ENCODE results near the gene NAT16.
"Not testable (repeated sequence)": the region's sequence is repeated elsewhere in the genome, so short reads cannot be mapped to it uniquely, and the experiment has no call there.

The NAT16 gene

DNA sequence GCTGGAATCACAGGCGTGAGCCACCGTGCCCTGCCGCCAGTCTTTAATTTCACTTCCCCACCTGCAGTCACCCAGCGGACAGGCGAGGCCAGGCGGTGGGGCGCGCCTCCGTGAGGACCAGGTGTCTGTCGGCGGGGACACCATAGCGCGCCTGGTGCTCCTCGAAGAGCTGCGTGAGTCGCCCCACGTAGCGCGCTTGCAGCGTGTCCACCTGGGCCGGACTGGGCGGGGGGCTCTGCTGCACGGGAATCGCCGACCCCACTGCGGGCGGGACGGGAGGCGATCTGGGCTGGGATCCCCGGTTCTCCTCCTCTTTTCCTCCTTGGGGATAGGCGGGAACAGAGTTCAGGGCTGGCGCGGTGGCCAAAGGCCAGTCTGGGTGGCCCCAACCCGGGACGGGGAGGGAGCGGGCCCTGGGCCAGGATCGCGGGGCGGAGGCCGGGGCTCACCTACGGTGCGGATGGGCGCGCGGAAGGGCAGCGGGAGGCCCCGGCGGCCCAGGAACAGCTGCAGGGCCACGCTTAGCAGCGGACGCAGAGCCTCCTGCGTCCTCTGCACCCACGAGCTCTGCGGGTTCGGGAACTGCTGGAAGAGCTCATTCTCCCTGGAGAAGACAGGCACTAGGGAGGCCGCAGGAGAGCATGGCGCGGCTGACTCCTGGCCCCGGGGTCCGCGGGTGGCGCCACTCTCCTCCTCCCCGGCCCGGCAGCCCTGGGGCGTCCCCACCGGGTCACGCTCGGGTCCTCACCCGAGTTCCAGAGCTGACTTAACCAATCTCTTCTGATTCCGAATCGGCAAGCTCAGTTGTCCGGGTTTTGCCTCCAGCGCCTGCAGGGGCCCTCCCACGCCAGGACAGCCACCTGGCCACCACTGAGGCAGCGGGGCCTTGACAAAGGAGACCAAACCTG, 21.9 kb upstream of the NAT16 start:
- no peak for DNase-seq

DNA sequence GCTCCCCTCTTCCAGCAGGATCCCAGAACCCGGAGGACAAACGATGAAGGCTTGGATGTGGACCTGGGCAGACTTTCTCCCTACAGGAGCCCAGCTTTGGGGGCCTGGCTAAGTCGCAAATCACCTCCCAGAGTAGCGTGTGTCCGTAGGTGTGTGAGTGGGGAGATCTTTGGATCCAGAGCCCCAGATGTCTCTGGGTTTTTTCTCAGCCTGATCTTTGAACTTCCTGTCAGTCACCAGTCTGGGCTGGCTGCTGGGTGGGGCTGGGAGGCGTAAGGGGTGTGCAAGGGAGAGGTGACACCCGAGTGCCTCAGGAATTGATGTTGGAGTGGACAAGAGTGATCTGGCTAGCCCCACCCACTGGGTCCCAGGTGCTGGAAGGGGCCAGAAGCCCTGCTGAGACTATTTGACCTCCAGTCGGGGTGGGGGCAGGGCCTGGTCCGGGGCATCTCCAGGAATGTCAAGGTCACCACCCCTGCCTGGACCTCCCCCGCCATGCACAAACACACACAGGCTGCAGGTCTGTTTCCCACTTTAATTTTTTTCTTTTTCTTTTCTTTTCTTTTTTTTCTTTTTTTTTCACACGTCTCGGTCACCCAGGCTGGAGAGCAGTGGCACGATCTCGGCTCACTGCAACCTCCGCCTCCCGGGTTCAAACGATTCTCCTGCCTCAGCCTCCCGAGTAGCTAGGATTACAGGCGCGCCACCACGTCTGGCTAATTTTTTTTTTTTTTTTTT, 20.9 kb upstream of the NAT16 start, which contains the start of gene MOGAT3:
TSS of gene MOGAT3 (minus strand) at position 175 of the 738 bp plus-strand sequence. CDS start 182 bp downstream, outside the sequence.
- no peak for DNase-seq

DNA sequence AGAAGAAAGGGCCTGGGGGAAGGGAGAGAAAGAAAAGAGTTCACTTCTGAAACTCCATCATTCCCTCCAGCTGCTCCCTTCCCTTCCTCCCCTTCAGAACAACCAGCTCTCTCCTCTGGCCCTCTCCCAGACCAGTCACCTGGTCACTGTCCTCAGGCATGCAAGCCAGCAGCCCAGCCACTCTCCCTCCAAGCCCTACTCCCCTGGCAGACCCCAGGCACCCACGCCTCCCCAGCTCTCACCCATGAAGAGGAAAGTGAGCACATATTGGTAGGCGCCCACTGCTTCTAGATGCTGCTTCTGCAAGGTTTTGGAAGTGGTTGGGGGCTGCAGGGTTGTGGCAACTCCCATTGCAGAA, 20.4 kb upstream of the NAT16 start:
- DNase-seq: no peak

DNA sequence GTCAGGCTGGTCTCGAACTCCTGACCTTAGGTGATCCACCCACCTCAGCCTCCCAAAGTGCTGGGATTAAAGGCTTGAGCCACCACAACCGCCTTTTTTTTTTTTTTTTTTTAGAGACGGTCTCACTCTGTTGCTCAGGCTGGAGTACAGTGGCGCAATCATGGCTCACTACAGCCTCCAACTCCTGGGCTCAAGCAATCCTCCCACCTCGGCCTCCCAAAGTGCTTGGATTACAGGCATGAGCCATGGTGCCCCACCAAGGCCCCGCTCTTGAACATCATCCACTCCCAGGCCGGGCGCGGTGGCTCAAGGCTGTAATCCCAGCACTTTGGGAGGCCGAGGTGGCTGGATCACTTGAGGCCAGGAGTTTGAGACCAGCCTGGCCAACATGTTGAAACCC, 19.4 kb upstream of the NAT16 start:
- not testable (repeated sequence) for DNase-seq

DNA sequence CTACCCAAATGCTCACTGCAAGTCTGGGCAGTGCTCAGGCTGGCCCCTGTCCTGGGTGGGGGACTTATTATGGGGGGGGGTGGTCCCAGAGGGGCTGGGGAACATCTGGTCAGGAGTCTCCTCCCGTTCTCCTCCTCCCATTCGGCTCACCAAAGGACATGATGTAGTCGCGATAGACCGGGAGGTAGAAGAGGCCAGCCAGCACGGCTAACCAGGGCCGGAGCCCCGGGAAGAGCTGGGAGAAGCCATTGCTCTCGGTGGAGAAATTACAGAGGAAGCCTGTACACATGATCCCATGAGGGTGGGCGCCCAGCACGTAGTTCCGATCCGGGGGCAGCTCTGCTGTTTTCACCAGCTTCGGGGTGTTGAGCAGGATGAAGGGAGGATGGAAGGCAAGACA, 18.4 kb upstream of the NAT16 start:
- no peak for DNase-seq

DNA sequence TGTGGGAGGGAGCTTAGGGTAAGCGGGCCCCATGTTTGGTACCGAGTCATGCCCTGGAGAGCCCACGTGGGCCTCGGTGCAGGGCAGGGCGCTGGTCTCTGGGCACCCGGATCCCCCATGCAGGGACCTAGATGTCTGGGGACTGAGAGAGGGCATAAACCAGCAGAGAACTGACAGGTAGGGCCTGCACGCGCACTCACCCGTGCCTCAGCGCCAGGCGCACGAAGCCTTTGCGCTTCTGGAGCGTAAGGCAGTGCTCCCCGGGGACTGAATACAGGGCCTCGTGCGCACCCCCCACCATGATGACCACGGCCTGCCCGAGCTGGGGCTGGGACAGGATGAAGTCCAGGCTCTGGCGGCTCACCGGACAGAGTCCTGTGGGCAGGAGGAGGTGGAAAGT, 17.9 kb upstream of the NAT16 start:
- DNase-seq: no peak

DNA sequence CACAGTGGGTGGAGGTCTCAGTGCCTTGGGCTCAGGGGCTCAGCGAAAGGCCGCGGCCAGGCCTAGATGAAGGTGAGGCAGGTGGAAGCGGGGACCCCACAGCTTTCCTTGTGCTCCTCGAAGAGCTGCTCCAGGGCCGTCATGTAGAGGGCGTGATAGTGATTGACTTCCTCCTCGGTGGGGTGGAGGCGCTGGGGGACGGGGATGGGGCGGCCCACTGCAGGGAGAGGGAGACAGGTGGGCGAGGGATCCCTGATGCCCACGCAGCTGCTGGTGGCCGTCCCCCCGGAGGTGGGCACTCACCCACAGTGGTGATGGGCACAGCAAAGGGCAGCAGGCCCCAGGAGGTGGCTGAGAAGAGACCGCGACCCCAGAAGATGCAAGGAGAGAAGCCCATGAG, 15.8 kb upstream of the NAT16 start:
- no peak for DNase-seq

DNA sequence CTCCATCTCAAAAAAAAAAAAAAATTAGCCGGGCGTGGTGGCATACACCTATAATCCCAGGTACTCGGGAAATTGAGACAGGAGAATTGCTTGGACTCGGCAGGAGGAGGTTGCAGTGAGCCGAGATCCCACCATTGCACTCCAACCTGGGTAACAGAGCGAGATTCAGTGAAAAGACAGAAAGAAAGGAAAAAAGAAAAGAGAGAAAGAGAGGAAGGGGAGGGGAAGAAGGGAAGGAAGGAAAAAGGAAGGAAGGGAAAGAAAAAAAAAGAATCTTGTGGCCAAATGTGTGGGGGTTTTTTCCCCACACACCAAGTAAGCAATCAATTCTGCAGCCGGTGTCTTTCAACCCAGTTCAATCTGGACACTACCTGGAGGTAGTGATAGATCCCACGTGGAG, 9.0 kb upstream of the NAT16 start:
- no peak for DNase-seq

DNA sequence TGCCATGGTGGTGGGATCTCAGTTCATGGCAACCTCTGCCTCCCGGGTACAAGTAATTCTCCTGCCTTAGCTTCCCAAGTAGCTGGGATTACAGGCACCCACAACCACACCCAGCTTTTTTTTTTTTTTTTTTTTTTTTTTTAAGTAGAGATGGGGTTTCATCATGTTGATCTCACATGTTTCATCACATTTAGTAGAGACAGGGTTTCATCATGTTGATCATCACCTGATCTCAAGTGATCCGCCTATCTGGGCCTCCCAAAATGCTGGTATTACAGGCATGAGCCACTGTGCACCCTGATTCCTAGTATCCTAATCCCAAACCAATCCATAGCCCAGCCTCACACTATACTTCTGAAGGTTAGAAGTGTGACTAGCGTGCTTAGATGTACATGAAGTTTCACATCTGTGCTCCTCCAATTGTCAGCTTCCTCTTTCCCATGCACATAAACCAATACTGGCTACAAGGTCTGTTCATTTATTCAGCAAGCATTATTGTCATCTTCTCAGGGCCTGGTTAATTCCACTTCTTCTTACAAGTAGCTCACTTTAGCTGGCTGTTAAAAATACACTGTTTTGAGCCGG, 6.8 kb upstream of the NAT16 start:
- no peak for DNase-seq

DNA sequence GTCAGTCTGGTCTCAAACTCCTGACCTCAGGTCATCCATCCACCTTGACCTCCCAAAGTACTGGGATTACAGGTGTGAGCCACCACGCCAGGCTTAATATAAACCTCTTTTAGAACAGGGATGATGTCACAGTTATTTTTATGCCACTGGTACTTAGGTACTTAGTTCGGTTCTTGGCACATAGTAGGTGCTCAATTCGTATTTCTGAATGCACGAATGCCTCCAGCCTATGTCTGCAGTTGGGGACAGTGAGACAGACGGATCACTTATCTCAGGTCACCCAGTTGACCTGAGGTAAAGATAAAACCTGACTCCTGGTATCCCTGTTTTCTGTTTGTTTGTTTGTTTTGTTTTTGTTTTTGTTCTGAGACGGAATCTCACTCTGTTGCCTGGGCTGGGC, 6.1 kb upstream of the NAT16 start:
- DNase-seq: no peak

DNA sequence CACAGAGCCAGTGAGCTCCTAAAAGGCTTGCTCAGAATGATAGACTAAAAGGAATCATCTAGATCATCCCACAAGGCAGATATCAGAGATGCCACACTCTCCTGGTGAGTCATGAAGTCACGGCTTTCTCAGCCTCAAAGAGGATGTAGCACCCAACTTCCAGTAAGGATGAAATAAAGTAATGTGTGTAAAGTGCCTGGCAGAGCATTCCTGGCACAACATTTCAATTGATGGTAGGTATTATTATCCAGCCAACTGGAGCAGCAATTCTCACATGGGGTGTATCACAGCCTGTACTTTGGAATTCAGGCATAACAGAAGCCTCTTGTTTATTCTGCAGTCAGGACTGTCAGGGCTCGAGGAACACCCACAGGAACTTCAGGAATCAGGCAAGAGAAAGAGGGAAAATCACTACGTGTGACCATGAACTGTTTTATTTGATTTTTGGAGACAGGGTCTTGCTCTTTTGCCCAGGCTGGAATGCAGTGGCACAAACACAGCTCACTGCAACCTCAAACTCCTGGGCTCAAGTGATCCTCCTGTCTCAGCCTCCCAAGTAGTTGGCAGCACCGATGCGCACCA, 5.3 kb upstream of the NAT16 start:
- no peak for DNase-seq

DNA sequence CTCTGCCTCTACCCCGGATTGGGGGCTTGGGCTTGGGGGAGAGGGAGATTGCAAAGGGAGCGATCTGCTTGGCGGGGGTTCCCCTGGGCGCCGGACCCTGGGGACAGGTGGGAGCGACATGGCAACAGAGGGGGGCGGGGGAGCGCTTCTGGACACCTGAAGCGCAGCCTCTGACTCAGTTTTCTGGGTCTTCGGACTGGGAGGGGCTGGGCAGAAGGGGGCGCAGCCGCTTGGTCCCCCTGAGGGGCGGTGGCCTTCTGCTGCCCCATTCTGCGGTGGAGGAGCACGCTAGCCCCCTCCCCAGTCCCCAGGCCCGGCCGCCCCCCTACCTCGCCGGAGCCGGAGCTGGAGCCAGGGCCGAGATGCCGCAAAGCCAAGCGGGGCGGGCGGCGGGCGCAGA, 380 bp downstream of the NAT16 start:
- no peak for DNase-seq

DNA sequence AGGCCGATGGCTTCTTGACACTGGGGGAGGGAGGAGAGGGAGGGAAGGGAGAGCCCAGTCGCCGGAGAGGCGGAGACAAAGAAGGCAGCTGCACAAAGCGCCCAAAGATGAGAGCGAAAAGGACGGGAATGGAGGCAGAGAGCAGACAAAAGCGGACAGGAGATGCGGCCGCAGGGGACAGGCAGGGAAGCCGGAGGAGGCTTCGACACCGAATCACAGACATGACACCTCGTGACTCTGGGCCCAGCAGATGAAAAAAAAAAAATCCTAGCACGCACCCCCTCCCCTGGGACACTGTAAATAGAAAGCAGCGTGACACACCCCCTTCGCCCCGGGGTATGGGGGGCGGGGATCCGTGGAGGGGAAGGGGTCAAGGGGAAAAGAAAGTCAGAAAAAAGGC, 976 bp downstream of the NAT16 start:
- no peak for DNase-seq

DNA sequence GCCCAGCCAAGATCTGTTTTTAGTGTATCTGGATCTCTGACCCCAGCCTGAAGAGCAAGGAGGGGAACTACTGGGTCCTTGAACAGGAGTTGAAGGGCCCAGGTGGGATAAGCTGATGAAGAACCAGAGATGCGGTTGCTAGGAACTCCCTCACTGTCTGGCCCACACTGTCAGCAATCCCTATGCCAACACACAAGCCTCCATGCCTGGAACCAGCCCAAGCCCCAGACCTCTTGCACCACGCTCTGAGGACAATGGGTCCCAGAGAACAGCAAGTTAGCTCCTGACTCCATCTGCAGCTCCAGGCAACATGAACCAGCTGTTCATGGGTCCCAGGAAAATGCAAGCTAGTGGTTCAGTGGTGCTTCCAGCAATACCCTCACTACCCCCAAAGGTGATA, 2.4 kb downstream of the NAT16 start:
- DNase-seq: no peak

DNA sequence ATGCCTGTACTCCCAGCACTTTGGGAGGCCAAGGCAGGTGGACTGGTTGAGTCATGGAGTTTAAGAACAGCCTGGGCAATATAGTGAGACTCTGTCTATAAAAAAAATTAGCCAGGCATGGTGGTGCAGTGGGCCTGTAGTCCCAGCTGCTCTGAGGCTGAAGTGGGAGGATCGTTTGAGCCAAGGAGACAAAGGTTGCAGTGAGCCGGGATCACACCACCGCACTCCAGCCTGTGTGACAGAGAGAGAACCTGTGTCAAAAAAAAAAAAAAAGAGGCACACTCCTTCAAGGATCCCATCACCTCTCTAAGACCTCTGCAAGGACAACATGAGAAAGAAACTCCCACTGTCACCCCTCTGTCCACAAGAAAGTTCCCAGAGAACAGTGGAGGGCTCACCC, 4.4 kb downstream of the NAT16 start:
- no peak for DNase-seq

DNA sequence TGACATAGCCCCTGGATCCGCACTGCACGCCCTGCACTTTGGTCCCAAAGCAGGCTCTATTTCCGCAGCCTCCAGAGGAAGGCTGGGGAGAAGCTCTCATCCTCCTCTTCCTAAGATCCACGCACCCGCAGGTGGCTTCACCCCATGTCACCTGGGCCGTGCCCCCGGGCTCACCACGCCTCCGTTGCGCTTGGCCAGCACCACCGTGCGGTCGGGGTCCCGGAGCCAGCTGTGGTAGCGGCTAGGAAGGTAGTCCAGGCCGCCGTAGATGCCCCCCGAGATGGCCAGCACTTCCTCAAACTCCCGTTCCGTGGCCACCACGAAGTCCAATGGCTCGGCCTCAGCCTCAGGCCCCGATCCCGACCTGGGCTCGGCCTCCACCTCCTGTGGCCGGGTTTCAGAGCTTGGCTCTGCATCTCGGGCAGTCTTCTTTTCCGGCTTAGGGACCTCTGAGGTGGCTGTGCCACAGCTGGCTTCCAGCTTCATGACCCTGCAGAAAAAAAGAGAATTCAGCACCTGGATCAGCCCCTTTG, 5.7 kb downstream of the NAT16 start:
- no peak for DNase-seq

DNA sequence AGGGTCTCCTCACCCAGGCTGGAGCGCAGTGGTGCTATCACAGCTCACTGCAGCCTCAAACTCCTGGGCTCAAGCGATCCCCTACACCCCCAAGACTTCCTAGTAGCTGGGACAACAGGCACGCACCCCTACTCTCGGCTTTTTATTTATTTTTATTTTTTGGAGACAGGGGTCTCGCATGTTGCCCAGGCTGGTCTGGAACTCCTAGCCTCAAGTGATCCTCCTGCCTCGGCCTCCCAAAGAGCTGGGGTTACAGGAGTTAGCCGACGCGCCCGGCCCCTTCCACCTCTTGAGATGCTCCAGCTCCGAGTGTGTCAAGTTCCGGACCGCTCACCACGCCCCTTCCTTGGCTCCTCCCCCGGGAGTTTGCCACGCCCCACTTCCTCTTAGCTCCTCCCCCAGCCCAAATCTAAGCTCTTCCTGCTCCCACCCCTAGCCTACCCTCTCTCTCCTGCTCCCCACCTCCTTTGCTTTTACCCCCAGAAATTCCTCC, 6.3 kb downstream of the NAT16 start:
- DNase-seq: peak in 1 of 2 experiments; percentile 30

DNA sequence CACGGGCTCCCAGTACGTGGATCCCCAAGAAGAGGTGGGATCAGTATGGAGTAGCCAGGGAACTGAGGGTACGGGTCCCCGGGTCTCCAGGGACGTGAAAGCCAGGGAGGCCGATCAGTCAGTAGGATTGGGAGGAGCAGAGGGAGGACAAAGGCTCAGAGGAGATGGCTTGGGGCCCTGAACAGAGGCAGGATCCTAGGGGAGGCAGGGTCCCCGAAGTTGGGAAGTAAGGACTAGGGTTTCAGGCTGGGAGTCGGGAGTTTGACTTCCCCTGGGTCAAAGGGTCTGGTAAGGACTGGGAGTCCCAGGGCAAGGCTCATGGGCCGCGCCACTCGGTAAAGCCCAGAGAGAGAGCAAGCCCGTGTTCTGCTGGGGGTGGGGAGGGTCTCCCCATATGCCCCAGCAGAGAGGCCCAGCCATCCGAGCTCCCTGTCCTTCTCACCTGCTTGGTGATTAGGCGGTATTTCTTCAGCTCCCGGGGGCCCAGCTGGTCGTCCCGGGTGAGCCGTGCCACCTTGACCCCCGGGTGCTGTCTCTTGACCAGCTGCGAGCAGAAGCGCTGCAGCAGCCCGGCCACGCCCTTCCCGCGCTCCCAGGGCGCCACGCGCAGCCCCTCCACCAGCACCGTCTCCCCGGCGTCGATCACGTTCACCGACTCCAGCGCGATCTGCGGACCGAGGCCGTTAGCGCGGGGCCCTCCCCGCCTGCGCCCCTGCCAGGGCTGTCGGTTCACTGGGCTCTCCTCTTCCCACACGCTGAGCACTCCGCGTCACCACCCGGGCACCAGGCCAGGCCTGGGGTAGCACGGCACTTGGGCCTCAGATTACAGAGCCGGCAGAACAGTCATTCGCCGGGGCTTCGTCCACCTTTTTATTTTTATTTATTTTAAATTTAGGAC, 7.0 kb downstream of the NAT16 start:
- peak; percentile 56 to 66 for DNase-seq

DNA sequence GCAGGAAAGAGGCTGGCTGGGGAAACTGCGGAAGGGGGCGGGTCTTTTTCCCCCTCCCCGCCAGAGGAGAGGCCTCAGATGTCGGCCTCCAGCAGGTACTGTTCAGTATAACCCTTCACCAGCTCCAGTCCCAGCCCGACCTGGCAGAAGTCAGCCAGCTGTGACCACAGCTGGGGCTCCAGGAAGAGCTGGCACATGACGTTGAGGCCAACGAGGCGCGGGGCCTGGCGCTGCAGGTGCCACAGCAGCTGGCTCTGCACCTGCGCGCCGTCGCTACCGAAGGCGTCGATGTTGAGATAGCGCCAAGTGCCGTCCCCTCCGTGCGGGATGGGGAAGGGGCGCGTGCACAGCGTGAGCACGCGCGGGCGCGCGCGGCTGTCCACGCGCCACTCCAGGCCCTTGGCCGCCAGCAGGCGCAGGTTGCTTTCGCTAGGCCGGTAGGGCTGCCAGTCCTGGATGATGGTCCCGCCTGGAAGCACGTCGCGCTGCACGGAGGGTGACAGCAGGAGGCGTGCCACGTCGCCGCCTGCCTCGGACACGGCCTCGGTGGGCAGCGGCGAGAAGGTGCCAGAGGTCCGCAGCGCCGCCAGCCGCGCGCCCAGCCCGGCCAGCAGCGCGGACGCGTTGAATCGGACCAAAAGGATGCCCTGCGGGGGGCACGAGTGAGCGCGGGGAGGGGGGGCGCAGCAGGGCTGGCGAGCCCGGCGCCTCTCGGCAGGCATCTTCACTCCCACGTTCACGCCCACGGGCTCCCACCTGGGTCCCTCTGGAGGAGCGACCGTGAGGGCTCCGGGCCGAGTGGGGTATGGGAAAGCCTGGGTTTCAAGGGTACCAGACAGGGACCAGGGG, 7.9 kb downstream of the NAT16 start:
- no peak for DNase-seq

DNA sequence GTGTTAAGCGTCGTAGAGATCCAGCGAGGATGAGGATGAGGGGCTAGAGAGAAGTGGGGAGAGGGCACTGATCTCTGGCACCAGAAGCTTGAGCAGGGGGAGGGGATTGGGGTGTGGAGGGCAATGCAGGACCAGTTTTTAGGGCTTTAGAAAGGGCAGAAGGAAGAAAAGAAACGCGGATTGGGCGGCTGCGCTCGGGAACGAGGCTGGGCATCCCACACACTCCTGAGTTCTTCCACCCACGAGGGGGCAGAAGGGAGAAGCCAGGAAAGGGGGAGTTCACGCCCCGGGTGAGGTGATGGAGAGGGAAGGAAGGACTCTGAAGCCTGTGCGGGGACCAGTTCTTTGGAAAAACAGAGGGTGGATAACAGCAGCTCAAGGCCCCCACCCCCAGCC, 8.7 kb downstream of the NAT16 start:
- DNase-seq: no peak
